Occipital lobe (tissue), 2 donors: ENCODE measurements around the gene RDH11. TPM values are rescaled to one million over a fixed set of nuclear protein-coding genes. Genes with fewer than 3 reads are reported as not detected.
"Not testable (repeated sequence)": the region's sequence is repeated elsewhere in the genome, so short reads cannot be mapped to it uniquely, and the experiment has no call there.

Experiments
- DNase-seq: peaks from one replicate; lab custom pipeline; 2025; lab: John Stamatoyannopoulos, UW
- total RNA-seq: library from RNA; depleted of rRNA; stranded (reverse); fragments of >200 nt; gene quantifications from one replicate; pipeline ENCODE4 v1.2.3, GENCODE V29; 2014

The RDH11 gene, protein sequence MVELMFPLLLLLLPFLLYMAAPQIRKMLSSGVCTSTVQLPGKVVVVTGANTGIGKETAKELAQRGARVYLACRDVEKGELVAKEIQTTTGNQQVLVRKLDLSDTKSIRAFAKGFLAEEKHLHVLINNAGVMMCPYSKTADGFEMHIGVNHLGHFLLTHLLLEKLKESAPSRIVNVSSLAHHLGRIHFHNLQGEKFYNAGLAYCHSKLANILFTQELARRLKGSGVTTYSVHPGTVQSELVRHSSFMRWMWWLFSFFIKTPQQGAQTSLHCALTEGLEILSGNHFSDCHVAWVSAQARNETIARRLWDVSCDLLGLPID
- total RNA-seq = 128 TPM

DNA sequence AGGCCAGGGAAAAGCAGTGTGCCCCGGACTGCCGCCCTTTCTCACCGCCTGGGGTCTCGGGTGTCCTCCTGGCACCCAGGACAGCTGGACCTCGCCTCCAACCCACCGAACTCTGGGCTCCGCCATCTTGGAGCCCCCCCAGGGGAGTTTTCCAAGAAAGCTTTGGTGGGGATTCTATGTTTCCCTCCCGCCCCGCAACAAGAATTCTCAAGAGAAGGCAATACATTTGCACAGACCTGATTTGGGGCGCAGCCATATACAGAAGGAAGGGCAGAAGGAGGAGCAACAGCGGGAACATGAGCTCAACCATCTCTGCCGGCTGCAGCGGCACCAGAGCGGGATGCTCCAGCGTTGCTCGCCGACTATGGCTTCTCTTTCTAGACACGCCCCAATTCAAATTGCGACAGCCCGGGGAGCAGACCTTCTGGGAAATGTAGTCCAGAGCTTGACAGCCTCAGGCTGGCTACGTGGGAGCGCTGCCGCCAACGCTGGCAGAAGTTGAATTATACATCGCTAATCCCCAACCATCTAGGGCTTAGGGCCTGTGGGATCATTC, at the start of gene RDH11:
Gene RDH11, minus strand, starts transcription at position 371 of the 556 bp plus-strand sequence. Its CDS starts 61 bp downstream, at position 310.
- DNase-seq = peak; percentile 82

- DNase-seq = no peak
These were observed 48.5 kb upstream of the RDH11 start for GRCh38 chr14:67744046-67744445.

DNA sequence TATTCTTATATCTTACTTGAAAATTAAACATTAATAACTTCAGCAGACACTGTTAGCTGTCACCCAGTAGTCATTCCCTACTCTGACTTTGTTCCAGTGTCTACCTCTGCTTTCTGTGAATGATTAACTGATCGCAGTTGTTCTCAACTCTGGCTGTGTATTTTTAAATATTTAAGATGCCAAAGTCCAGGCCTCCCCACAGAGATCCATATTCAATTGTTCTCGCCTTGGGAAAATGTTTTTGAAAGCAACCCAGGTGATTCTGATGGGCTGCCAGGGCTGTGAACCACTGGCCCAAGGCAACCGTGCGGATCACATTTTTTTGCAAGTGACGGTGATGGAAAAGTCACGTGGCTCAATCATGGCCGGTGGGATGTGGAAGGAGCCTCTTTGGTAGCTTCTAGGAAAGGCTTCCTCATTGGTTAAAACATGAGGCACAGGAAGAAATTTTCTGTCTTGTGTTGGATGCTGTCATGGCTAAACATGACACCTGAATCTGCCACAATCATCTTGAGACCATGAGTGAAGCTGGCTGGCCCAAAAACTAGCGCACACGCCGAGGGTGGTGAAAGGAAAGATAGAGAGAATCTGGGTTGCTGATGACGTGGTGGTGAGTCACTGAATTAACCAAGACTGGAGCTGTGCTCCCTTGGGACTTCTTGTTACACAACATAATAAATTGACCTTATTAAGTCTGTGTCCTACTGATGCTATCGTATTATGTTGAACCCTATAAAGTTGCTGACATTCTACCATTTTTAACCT, 43.4 kb upstream of the RDH11 start:
- DNase-seq = no peak

DNA sequence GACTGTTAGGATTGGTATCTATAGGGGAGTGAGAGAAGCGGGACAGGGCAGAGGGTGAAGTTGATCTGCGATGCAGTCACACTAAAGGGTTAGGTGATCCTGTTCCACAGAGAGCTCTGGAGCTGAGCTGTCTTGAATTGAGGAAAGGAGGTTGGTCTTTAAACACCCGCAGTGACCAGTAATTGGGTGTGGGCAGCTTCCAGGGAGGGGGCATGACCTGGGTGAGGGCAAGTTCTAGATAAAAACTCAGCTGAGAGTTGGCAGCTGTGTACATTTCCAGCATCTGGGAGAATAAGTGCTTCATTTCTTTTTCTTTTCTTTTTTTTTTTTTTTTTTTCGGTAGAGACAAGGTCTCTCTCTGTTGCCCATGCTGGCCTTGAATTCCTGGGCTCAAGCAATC, 41.2 kb upstream of the RDH11 start:
- no peak for DNase-seq

GRCh38 chr14:67735336-67736147, 40.0 kb upstream of the RDH11 start:
- no peak for DNase-seq

GRCh38 chr14:67734675-67735074, 39.1 kb upstream of the RDH11 start:
- DNase-seq = no peak

DNA sequence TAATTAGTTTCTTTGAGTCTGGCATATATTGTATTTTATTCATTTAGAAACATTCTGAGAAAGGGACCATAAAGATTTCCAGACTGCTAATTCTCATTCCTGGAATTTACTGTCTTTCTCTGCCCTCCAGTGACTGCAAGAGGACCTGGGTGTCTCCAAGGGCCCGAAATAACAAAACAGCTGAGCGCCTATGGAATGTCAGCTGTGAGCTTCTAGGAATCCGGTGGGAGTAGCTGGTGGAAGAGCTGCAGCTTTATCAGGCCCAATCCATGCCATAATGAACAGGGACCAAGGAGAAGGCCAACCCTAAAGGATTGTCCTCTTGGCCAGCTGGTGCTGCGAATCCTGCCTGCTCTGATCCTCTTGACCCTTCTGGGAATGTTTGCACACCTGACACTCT, 38.1 kb upstream of the RDH11 start:
- DNase-seq = no peak

DNA sequence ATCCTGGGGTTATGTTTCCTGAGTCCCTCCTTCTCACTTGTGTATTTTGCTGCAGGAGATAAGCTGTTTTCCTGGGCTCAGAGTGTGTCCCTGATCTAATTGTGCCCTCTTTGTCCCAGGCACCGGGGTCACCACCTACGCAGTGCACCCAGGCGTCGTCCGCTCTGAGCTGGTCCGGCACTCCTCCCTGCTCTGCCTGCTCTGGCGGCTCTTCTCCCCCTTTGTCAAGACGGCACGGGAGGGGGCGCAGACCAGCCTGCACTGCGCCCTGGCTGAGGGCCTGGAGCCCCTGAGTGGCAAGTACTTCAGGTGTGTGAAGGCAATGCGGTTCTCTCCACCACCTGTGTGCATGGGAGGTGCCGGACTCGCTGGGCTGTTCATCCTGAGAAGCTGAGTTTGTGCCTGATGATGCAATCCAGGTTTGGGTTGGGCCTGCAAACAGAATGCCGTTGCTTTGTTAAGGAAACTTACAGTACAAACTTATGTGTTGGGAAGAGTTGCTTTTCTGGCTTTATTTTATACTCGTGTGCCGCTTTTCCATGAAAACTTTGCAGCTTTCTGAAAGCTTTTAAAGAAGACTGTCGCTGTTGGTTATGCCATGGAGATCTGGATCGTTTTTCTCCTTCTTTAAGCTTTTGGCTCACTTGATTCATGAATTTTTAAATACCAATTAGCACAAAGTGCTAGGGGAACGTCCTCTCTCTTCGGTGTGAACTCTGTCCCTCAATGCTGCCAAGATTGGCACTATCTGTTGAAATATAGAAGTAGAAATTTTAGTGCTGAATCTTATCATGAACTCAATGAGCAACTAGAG, 33.7 kb upstream of the RDH11 start:
- DNase-seq = no peak

DNA sequence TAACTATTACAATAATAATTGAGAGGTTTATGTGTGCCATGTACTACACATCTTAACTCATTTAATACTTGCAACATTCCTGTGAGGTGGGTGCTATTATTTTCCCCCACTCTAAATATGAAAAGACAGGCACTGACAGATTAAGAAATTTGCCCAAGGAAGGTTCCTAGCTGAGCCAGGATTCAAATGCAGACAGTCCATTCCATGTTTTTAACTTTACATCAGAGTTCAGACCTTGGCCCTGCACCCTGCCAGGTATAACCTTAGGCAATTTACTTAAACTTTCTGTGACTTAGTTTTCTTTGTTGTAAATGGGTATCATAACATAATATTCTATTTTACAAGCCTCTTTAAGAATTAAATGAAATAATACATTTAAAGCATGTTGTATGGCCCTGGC, 32.7 kb upstream of the RDH11 start:
- no peak for DNase-seq

DNA sequence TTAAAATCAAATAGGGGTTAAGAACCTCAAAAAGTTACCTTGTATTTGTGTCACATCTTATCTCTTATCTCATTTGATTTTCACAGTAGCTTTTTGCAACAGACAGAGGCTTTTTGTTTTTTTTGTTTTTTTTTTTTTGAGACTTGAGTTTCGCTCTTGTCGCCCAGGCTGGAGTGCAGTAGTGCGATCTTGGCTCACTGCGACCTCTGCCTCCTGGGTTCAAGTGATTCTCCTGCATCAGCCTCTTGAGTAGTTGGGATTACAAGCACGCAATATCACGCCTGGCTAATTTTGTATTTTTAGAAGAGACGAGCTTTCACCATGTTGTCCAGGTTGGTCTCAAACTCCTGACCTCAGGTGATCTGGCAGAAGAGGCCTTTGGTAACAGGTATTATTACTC, 31.8 kb upstream of the RDH11 start:
- no peak for DNase-seq

GRCh38 chr14:67725171-67725570, 29.6 kb upstream of the RDH11 start:
- DNase-seq = no peak

- peak; percentile 71 for DNase-seq
These were observed 26.7 kb upstream of the RDH11 start for GRCh38 chr14:67722293-67722692.

- DNase-seq = no peak
These were observed 26.3 kb upstream of the RDH11 start for GRCh38 chr14:67721875-67722274.

DNA sequence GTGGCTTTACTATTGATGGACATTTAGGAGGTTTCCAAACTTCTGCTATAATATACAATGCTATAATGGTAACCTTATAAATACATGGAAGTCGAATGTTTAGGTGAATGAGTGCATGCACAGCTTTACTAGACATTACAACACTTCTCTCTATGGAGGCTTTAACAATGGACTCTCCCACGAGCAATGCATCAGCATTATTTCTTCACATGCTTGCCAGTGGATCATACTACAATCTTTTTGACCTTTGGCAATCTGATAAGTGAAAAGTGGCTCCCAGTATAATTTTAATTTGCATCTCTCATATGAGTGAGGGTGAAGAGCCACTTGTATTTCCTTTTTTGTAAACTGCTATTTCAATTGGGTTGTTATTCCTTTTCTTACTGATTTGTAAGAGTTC, 24.3 kb upstream of the RDH11 start:
- DNase-seq = no peak

GRCh38 chr14:67719385-67719784, 23.8 kb upstream of the RDH11 start:
- DNase-seq = not testable (repeated sequence)

GRCh38 chr14:67718265-67718664, 22.7 kb upstream of the RDH11 start:
- no peak for DNase-seq

DNA sequence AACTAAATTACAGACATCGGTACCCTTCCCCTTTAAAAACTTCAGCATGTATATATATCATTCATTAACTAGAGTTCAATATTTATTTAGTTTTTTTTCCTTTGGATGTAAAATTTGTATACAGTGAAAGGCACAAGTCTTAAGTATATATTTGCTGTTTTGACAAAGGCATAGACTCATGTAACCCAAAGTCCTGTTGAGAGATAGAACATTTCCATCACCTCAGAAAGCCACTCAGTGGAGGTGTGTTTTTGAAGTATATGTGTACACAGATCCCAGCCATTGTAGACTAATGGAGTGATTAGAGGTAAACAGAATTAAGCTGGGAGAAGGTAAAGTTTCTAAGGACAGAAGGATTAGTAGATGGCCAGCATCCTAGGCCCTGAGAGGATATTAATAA, 21.5 kb upstream of the RDH11 start:
- DNase-seq = no peak

DNA sequence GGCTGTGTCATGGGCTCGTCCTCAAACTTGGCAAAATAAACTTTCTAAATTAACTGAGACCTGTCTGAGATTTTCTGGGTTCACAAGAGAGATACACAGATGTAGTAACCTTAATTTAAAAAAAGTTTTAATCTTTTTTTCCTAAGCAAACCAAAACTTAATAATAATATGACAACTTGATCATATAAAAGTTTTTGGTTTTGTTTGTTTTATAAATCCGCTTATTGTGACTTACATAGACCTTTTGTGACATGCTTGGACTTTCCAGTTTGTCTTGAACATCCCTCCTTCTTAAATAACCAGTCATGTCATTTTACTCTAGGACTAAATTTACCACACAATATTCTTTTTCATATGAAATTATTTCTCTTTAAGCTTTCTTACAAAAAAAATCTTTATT, 14.6 kb upstream of the RDH11 start:
- no peak for DNase-seq

GRCh38 chr14:67709796-67710195, 14.2 kb upstream of the RDH11 start:
- DNase-seq = not testable (repeated sequence)

DNA sequence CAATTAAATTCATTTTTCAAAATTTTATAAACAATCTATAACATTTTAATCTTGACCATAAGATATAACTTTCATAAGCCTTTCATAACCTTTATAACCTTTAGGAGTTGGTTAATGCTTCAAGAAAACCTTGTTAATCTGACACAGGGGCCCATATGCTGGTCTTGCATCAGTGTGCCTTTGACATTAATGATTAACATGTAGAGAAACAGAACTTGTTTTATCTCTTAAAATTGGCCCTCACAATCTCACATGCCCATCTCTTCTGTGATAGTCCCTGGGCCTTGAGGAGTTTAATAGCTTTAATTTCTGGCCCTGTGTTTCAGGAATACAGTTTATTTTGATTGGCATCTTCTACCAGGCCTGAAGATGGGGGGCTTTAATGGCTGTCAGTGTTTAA, 13.8 kb upstream of the RDH11 start:
- not testable (repeated sequence) for DNase-seq

DNA sequence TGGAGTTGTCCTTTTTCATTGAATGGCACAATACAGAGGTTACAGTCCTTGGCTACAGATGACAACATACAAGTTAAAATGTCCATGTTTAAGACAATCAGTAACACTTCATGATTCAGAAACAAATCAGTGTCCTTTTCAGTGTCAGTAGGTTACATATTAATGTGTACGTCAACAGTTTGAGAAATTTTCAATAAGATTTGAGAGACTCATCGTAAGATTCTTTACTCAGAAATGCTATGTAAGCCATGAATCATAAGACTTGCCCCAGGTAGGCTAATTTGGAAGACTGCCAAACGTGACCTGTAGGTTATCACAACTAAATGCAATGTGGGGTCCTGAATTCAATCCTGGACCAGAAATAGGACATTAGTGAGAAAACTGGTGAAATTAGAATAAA, 9.6 kb upstream of the RDH11 start:
- DNase-seq = no peak
